ENCODE measurements around the gene SURF1.

DNA sequence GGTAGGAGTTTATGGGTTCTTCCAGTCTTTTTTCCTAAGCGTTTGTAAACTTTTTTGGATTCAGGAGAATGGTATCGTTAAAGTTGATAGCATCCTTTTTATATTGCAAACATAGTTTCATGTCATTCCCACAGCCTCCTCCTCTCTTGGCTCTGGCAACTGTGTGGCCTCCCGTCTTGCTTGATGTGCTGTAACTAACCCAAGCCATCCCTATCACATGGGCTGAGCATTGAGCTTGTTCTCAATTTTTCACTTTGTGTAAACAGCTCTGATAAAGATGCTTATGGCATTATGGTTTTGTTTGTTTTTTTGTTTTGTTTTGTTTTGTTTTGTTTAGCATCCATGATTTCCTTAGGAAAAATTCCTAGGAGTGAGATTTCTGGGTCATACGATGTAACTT, 24.4 kb upstream of the SURF1 start:
- TF ChIP-seq, protein P1, sequence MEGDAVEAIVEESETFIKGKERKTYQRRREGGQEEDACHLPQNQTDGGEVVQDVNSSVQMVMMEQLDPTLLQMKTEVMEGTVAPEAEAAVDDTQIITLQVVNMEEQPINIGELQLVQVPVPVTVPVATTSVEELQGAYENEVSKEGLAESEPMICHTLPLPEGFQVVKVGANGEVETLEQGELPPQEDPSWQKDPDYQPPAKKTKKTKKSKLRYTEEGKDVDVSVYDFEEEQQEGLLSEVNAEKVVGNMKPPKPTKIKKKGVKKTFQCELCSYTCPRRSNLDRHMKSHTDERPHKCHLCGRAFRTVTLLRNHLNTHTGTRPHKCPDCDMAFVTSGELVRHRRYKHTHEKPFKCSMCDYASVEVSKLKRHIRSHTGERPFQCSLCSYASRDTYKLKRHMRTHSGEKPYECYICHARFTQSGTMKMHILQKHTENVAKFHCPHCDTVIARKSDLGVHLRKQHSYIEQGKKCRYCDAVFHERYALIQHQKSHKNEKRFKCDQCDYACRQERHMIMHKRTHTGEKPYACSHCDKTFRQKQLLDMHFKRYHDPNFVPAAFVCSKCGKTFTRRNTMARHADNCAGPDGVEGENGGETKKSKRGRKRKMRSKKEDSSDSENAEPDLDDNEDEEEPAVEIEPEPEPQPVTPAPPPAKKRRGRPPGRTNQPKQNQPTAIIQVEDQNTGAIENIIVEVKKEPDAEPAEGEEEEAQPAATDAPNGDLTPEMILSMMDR (conservative IDR thresholded peaks at IDR 0.05 in 1 of 2, IDR thresholded peaks at IDR 0.05 in 1 of 2; ENCODE audit: extremely low read depth in 1 of 2, insufficient read depth in 1 of 2, low read depth in 1 of 2, low read length in 2 of 2): no peak
- no peak for TF ChIP-seq EZH2 (IDR thresholded peaks at IDR 0.05; ENCODE audit: borderline replicate concordance, low read length)
